Chondrocyte (in vitro differentiated cells): ENCODE data around the gene CSF3R. TPM values are rescaled to one million over a fixed set of nuclear protein-coding genes. Genes with fewer than 3 reads are reported as not detected.

Experiments used
- DNase-seq: peaks from one replicate; pipeline ENCODE4 v3.0.0; 2021; ENCODE audit warnings: mixed read lengths, low spot score
- H3K27ac Mint-ChIP-seq: one replicate; pipeline ENCODE4 v1.8.0; 2021; ENCODE audit warnings: mild to moderate bottlenecking, moderate library complexity, mixed read lengths; ENCODE audit not compliant: unreplicated experiment
- H3K27me3 Mint-ChIP-seq: 2 replicates; pipeline ENCODE4 v1.8.0; 2021; ENCODE audit warnings: low read depth, mixed read lengths
- H3K36me3 Mint-ChIP-seq: 2 replicates; pipeline ENCODE4 v1.8.0; 2021; ENCODE audit warnings: low read depth, mixed read lengths
- H3K4me1 Mint-ChIP-seq: 2 replicates; pipeline ENCODE4 v1.8.0; 2021; ENCODE audit warnings: low read depth, mild to moderate bottlenecking, mixed read lengths
- H3K4me3 Mint-ChIP-seq: one replicate; pipeline ENCODE4 v1.8.0; 2021; ENCODE audit warnings: mild to moderate bottlenecking, moderate library complexity, mixed read lengths; ENCODE audit not compliant: unreplicated experiment
- H3K9me3 Mint-ChIP-seq: 2 replicates; pipeline ENCODE4 v1.8.0; 2021; ENCODE audit warnings: low read depth, mixed read lengths
- CTCF ChIP-seq: fragments of 200-600 bp; sonication (generic); IDR thresholded peaks from 2 replicates; pipeline ENCODE4 v1.5.0; 2021; ENCODE audit warnings: antibody characterized with exemption, mild to moderate bottlenecking, moderate library complexity
- total RNA-seq: library from RNA; stranded (reverse); gene quantifications from 3 replicates; pipeline ENCODE4 v1.2.1, GENCODE V29; 2021

The CSF3R gene
- total RNA-seq, 1 donor from 2014 or later: not detected

- Mint-ChIP-seq H3K4me3 (peak overlapping the region; percentile 87), H3K27me3 (no peaks in the 10 kb centered on the region), H3K9me3 (no peaks in the 10 kb centered on the region), H3K27ac (peak overlapping the region; percentile 95), H3K36me3 (peaks cover 9% of the 10 kb centered on the region), H3K4me1 (peaks cover 25% of the 10 kb centered on the region)
- no peak for DNase-seq
- no peak for TF ChIP-seq CTCF
Observed at GRCh38 chr1:36450919-36451305, 31.8 kb downstream of the CSF3R start.

- H3K9me3 Mint-ChIP-seq: no peaks in the 10 kb centered on the region
- peaks cover 25% of the 10 kb centered on the region for H3K4me1 Mint-ChIP-seq
- peaks cover 4% of the 10 kb centered on the region for H3K36me3 Mint-ChIP-seq
- peak; percentile 24 for TF ChIP-seq CTCF
- H3K27me3 Mint-ChIP-seq: no peaks in the 10 kb centered on the region
- peak within 1 kb of the TSS; percentile 95 for H3K27ac Mint-ChIP-seq
- peak within 1 kb of the TSS; percentile 87 for H3K4me3 Mint-ChIP-seq
- DNase-seq: peak; percentile 98
Observed at GRCh38 chr1:36450270-36450918, 32.3 kb downstream of the CSF3R start, which contains the start of gene OSCP1. Gene OSCP1, minus strand, starts transcription at chr1:36450451. Its CDS starts 82 bp downstream, at chr1:36450369.

GRCh38 chr1:36448530-36449056, 34.1 kb downstream of the CSF3R start:
- Mint-ChIP-seq H3K27me3 (no peaks in the 10 kb centered on the region), H3K4me3 (no peak overlapping the region), H3K4me1 (peaks cover 25% of the 10 kb centered on the region), H3K36me3 (no peaks in the 10 kb centered on the region), H3K9me3 (no peaks in the 10 kb centered on the region), H3K27ac (peak overlapping the region; percentile 18)
- TF ChIP-seq CTCF: no peak
- no peak for DNase-seq

DNA sequence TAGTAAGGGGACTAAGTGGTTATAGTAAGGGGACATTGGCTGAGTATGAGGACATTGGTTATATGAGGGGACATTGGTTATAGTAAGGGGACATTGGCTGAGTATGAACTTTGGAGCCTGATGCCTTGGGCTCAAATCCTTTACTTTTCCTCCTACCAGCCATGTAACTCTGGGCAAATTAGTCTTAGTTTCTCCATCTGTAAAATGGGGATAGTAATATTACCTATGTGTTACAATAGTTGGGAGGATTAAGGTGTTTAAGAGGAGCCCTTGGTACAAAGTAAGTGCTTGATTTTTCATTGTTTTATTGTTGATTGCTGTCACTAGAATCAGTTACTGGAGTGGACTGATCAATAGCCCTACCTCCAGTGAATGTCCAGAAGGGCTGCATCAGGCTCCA, 35.3 kb downstream of the CSF3R start:
- H3K27me3 Mint-ChIP-seq: no peaks in the 10 kb centered on the region

GRCh38 chr1:36446746-36447145, 36.0 kb downstream of the CSF3R start:
- H3K27ac Mint-ChIP-seq: no peak overlapping the region
- H3K4me1 Mint-ChIP-seq: peaks cover 25% of the 10 kb centered on the region
- H3K9me3 Mint-ChIP-seq: no peaks in the 10 kb centered on the region
- no peak for DNase-seq
- H3K27me3 Mint-ChIP-seq: no peaks in the 10 kb centered on the region
- no peak for TF ChIP-seq CTCF
- no peaks in the 10 kb centered on the region for H3K36me3 Mint-ChIP-seq
- H3K4me3 Mint-ChIP-seq: no peak overlapping the region

More for the DNA sequence above, 35.3 kb downstream of the CSF3R start:
- H3K4me1 Mint-ChIP-seq: peaks cover 25% of the 10 kb centered on the region
- H3K4me3 Mint-ChIP-seq: no peak overlapping the region
- no peaks in the 10 kb centered on the region for H3K36me3 Mint-ChIP-seq
- no peaks in the 10 kb centered on the region for H3K9me3 Mint-ChIP-seq
- H3K27ac Mint-ChIP-seq: no peak overlapping the region
- no peak for DNase-seq
- no peak for TF ChIP-seq CTCF
